Erythroblast (primary cell): ENCODE measurements around the gene CRYZL1.
A peak's percentile ranks its signal among the peaks of the same experiment; 100 is the strongest.
"Not testable (repeated sequence)": the region's sequence is repeated elsewhere in the genome, so short reads cannot be mapped to it uniquely, and the experiment has no call there.

Experiments
- DNase-seq, 2 experiments: peaks; one replicate each; lab custom pipeline; 2025; lab: John Stamatoyannopoulos, UW
- GATA1 ChIP-seq: IDR thresholded peaks from 2 replicates; pipeline ENCODE4 v1.6.1; 2011; ENCODE audit warnings: low read depth, mild to moderate bottlenecking, control low read depth, low read length, moderate library complexity
- POLR2A ChIP-seq: IDR thresholded peaks from 2 replicates; pipeline ENCODE4 v1.6.1; 2011; ENCODE audit warnings: mild to moderate bottlenecking, low read length

Gene CRYZL1

GRCh38 chr21:33619726-33620125 is 21.8 kb downstream of the CRYZL1 start:
- DNase-seq: no peak
- TF ChIP-seq POLR2A (no peak), GATA1 (no peak)

DNA sequence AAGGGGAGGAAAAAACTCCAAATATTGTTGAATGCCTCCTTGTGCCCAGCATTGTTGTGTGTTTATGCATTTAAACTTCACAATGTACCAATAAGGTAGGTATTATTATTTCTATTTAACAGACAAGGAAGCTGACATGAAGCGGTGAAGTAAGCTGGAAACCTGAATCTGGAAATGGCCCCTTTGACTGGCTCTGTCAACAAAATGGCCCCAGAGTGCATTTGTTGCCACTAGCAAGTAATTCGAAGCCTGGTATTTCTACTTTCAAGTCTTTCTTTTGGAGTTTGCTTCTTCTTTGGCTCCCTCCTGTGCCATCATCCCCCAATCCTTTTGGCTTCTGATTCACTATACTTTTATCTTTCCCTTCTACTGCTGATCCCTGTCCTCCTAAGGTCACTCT is 23.1 kb downstream of the CRYZL1 start:
- TF ChIP-seq POLR2A (no peak), GATA1 (no peak)
- DNase-seq: no peak

GRCh38 chr21:33617565-33617964 is 24.0 kb downstream of the CRYZL1 start:
- not testable (repeated sequence) for DNase-seq

DNA sequence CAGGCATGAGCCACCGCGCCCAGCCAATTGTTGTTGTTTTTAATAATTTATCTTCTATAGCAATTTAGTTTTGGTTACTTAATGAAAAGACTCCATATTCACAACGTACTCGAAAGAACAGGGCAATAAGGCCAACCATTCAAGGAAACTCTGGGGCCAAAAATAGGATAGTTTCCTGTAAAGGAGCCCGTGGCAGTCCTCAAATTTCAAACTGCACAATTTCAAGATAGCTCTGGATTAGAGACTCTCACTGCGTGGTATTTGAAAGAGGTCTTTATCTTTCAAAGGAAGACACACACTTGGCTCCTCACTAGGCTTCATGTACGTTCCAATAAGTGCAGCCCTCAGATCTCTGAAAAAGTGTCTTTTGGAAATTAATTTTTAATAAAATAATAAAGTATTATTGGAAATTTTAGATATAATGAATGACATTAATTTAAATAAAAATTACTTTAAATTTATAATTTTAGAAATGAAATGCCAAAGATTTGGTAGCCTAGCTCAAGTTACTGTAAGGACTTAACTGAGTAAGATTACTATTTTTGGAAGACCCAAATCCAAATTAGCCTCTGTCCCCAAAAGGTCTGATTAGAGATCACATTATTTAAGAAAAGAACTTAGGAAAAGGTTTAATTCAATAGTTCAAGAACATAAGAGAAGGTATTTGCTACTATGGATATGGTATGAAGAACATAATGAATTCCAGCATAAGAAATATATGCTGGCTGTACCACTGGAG is 30.4 kb downstream of the CRYZL1 start:
- TF ChIP-seq GATA1 (no peak), POLR2A (no peak)
- no peak for DNase-seq

DNA sequence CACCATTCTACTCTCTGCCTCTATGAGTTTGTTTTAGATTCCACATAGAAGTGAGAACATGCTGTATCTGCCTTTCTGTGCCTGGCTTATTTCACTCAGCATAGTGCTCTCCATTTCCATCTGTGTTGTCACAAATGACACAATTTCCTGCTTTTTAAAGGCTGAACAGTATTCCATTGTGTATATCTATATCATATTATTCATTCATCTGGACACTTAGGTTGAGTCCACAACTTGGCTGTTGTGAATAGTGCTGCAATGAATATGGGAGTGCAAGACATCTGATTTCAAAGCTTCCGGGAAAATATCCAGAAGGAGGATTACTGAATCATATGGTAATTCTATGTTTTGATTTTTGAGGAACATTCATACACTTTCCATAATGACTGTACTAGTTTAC is 33.0 kb downstream of the CRYZL1 start:
- no peak for DNase-seq

GRCh38 chr21:33598051-33598450 is 43.5 kb downstream of the CRYZL1 start:
- TF ChIP-seq GATA1 (no peak), POLR2A (no peak)
- DNase-seq: no peak

More for the DNA sequence above, 33.0 kb downstream of the CRYZL1 start:
- TF ChIP-seq GATA1: no peak
- TF ChIP-seq POLR2A: no peak

DNA sequence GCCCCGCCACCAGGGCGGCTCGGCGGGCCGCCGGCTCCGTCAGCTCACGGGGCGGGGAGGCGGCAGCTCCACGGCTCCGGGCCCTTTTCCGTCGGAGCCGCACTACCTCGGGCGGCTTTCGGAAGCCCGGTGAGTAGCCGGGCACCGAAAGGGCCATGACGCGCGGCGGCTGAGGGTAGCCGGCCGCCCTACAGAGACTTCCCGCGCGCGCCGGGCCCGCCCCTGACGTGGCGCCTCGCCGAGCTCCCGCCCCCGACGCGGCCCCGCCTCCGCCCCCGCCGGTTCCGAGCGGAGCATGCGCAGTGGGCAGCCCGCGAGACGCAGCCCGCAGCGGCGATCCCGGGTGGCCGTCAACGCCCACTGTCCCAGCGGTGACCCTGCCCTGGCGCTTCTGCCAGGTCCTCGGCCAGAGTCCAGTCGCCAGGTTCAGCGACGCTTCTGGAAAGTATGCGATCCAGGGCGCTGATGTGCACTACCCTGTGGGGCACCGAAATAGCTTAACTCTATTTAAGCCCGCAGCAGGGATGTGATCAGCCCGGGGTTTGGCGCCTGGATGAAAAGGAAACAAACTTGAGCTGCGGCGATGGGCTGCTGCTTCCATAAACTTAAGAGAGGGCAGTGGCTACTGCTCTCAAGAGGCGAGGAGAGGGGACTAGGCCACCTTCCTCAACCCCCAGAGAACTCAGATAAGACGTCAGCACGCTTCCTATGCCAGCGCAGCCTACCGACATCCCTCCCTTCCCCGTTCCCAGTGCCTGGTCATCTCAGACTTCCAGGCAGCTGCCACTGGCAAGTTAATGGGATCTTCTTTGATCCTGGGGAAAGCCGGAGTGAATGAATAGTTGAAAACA is 52.8 kb downstream of the CRYZL1 start, which contains the start of gene DONSON:
TSS of gene DONSON (minus strand) at position 200 of the 851 bp plus-strand sequence. CDS start at position 157, 43 bp downstream.
- peak; percentile 90 to 96 for DNase-seq
- TF ChIP-seq POLR2A: peak; percentile 77
- TF ChIP-seq GATA1: no peak

GRCh38 chr21:33587792-33588484 is 53.6 kb downstream of the CRYZL1 start:
- peak; percentile 72 to 75 for DNase-seq
- TF ChIP-seq POLR2A: no peak
- no peak for TF ChIP-seq GATA1

- DNase-seq: peak in 1 of 2 experiments; percentile 18
- TF ChIP-seq GATA1 (no peak), POLR2A (no peak)
These were observed 54.6 kb downstream of the CRYZL1 start for GRCh38 chr21:33586927-33587326.

GRCh38 chr21:33584455-33584854 is 57.1 kb downstream of the CRYZL1 start:
- TF ChIP-seq GATA1 (no peak), POLR2A (no peak)
- peak in 1 of 2 experiments; percentile 46 for DNase-seq

DNA sequence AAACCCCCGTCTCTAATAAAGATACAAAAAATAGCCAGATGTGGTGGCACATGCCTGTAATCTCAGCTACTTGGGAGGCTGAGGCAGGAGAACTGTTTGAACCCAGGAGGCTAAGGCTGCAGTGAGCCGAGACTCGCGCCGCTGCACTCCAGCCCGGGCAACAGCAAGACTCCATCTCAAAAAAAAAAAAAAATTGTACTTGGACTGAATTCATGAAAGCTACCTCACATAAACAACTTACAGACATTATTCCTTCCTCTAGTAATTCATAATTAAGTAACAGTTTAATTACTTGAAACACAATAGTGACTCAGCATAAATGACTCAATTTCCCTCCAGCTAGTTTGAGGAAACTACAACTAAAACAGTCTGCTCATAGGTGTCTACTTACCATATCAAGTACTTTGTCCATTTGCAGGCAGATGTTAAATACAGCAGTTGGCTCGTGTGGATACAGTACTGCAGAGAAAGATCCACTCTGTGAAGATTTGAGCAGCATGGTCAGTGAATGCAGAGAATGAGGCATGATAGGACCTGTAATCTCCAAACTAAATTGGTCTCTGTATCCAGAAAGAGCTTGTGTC is 62.5 kb downstream of the CRYZL1 start:
- TF ChIP-seq GATA1 (no peak), POLR2A (no peak)
- DNase-seq: peak in 1 of 2 experiments; percentile 23

DNA sequence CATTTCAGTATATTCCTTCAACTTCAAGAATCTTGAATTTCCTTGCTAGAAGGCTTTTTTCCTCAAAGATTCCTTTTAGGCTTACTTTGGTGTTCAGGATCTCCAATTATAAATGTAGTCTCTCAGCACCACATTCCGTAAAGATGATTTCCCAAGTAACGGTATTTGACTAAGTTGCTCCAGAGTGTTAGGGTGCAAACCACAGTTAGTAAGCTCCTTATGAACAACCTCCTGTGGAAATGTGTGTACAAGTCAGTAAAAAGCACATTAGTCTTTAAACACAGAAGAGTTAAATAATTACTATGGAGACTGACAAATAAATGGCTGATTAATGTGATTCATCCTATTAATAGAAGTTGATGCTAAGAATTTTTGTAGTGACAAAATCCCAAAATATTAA is 63.3 kb downstream of the CRYZL1 start:
- no peak for TF ChIP-seq POLR2A
- no peak for TF ChIP-seq GATA1
- peak in 1 of 2 experiments; percentile 17 for DNase-seq

GRCh38 chr21:33576741-33577141 is 64.8 kb downstream of the CRYZL1 start:
- peak in 1 of 2 experiments; percentile 31 for DNase-seq

- TF ChIP-seq GATA1 (no peak), POLR2A (no peak)
- DNase-seq: no peak
These were observed 69.2 kb downstream of the CRYZL1 start for GRCh38 chr21:33572350-33572749.

DNA sequence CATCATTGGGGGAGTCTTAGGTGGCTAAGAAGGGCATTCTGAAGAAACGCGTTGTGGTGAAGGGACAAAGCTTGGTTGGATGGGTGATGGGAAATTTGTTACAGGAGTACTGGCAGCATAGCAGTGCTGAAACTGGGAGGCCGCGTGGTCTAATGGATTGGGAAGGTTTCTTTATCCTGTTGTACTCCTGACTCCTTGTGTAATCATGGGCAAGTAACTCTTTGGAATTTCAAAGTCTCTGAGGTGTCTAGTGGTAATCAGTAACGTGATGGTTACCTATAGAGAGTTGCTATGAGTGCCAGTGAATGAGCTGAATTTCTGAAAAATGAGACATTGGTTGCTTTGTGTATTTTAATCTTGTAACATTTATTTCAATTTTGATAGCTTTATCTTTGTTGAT is 71.5 kb downstream of the CRYZL1 start:
- no peak for TF ChIP-seq GATA1
- no peak for TF ChIP-seq POLR2A
- DNase-seq: no peak
